BLaER1 treated with 17β-estradiol and CSF1 and Interleukin-3, amounts not matched to agents 10 nM and 100 nM (cell line): ENCODE results near the gene CACNA2D3.

Experiments used
- H3K27ac ChIP-seq, 11 experiments: shearing (Covaris generic); formaldehyde crosslinking; 2 replicates each; pipeline ENCODE4 v1.8.1; 2022
- H3K27me3 ChIP-seq, 11 experiments: shearing (Covaris generic); formaldehyde crosslinking; 2 replicates each; pipeline ENCODE4 v1.8.1; 2022
- H3K36me3 ChIP-seq, 11 experiments: shearing (Covaris generic); formaldehyde crosslinking; 2 replicates each; pipeline ENCODE4 v1.8.1; 2022
- H3K4me1 ChIP-seq, 10 experiments: shearing (Covaris generic); formaldehyde crosslinking; 2 replicates each; pipeline ENCODE4 v1.8.1; 2022
- H3K4me2 ChIP-seq, 11 experiments: shearing (Covaris generic); formaldehyde crosslinking; 2 replicates each; pipeline ENCODE4 v1.8.1; 2022
- H3K4me3 ChIP-seq, 10 experiments: shearing (Covaris generic); formaldehyde crosslinking; 2 replicates each; pipeline ENCODE4 v1.8.1; 2022
- H3K9ac ChIP-seq, 11 experiments: shearing (Covaris generic); formaldehyde crosslinking; 2 replicates each; pipeline ENCODE4 v1.8.1; 2022
- H3K9me3 ChIP-seq, 11 experiments: shearing (Covaris generic); formaldehyde crosslinking; replicated peaks in 1 of 11; 2 replicates each; pipeline ENCODE4 v1.8.1; 2022
- H4K20me1 ChIP-seq, 11 experiments: shearing (Covaris generic); formaldehyde crosslinking; 2 replicates each; pipeline ENCODE4 v1.8.1; 2022
- Cebpa-rat ChIP-seq, 11 experiments: shearing (Covaris generic); IDR thresholded peaks; 2 replicates each; pipeline ENCODE4 v1.8.1; 2022

Gene CACNA2D3

DNA sequence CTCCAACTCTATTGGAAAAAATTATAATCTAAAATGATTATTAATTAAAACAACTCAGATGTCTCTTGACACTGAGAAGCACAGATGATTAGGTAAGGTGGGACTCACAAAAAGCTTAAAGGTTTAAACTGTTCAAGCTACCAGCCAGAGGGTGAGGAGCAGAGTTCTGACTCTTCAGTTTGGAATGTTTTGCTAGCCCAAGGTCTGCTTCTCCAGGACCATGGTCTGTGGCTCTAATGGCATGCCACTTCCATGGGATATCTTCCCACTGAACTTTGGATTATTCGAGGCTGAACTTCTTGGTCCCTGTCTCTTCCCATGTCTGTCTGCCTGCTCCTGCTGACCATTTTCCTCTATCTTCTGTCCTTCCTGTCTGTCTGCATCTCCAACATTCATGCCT is 49.2 kb downstream of the CACNA2D3 start:
- no peak for TF ChIP-seq Cebpa-rat (IDR thresholded peaks at IDR 0.05)
- Histone ChIP-seq H3K4me2 (no peak overlapping the region), H3K4me1 (peaks cover 0 to 6% (median 0%) of the 10 kb centered on the region in 10 experiments; a peak in 1 of 20 replicates)

GRCh38 chr3:54171951-54172350 is 49.6 kb downstream of the CACNA2D3 start:
- no peak for TF ChIP-seq Cebpa-rat (IDR thresholded peaks at IDR 0.05)
- no peak overlapping the region for H3K4me2 ChIP-seq
- H3K9me3 ChIP-seq: no peaks in the 10 kb centered on the region
- H4K20me1 ChIP-seq: no peaks in the 10 kb centered on the region
- H3K27ac ChIP-seq: no peak overlapping the region
- no peaks in the 10 kb centered on the region for H3K36me3 ChIP-seq
- H3K4me3 ChIP-seq: no peak overlapping the region
- peaks cover 0 to 6% (median 0%) of the 10 kb centered on the region in 10 experiments; a peak in 1 of 20 replicates for H3K4me1 ChIP-seq
- H3K27me3 ChIP-seq: no peaks in the 10 kb centered on the region
- no peak overlapping the region for H3K9ac ChIP-seq

More for the DNA sequence above, 49.2 kb downstream of the CACNA2D3 start:
- Histone ChIP-seq H3K27me3 (no peaks in the 10 kb centered on the region), H3K27ac (no peak overlapping the region), H3K4me3 (no peak overlapping the region), H3K36me3 (no peaks in the 10 kb centered on the region), H4K20me1 (no peaks in the 10 kb centered on the region), H3K9me3 (no peaks in the 10 kb centered on the region), H3K9ac (no peak overlapping the region)

GRCh38 chr3:54173371-54173770 is 51.0 kb downstream of the CACNA2D3 start:
- no peak overlapping the region for H3K4me2 ChIP-seq
- no peaks in the 10 kb centered on the region for H3K27me3 ChIP-seq
- no peaks in the 10 kb centered on the region for H4K20me1 ChIP-seq
- no peaks in the 10 kb centered on the region for H3K9me3 ChIP-seq
- no peak overlapping the region for H3K27ac ChIP-seq
- H3K4me3 ChIP-seq: no peak overlapping the region
- H3K36me3 ChIP-seq: no peaks in the 10 kb centered on the region
- H3K4me1 ChIP-seq: peaks cover 0 to 6% (median 0%) of the 10 kb centered on the region in 10 experiments; a peak in 1 of 20 replicates
- H3K9ac ChIP-seq: no peak overlapping the region
- TF ChIP-seq Cebpa-rat (IDR thresholded peaks at IDR 0.05): no peak

- no peaks in the 10 kb centered on the region for H3K27me3 ChIP-seq
- H3K9me3 ChIP-seq: no peaks in the 10 kb centered on the region
- H4K20me1 ChIP-seq: no peaks in the 10 kb centered on the region; a peak in 1 of 22 replicates
- TF ChIP-seq Cebpa-rat (IDR thresholded peaks at IDR 0.05): no peak
- H3K4me2 ChIP-seq: no peak overlapping the region
- no peak overlapping the region for H3K27ac ChIP-seq
- H3K4me3 ChIP-seq: no peak overlapping the region
- no peaks in the 10 kb centered on the region for H3K4me1 ChIP-seq
- no peaks in the 10 kb centered on the region for H3K36me3 ChIP-seq
- no peak overlapping the region for H3K9ac ChIP-seq
These were observed 53.8 kb downstream of the CACNA2D3 start for GRCh38 chr3:54176106-54176505.

- Histone ChIP-seq H3K36me3 (no peaks in the 10 kb centered on the region), H3K4me1 (peaks cover 0 to 6% (median 0%) of the 10 kb centered on the region in 10 experiments; a peak in 3 of 20 replicates), H3K9ac (no peak overlapping the region), H4K20me1 (no peaks in the 10 kb centered on the region; a peak in 1 of 22 replicates), H3K27ac (no peak overlapping the region), H3K27me3 (no peaks in the 10 kb centered on the region), H3K4me3 (no peak overlapping the region), H3K9me3 (no peaks in the 10 kb centered on the region), H3K4me2 (no peak overlapping the region)
- TF ChIP-seq Cebpa-rat (IDR thresholded peaks at IDR 0.05): no peak
These were observed 55.5 kb downstream of the CACNA2D3 start for GRCh38 chr3:54177816-54178215.

- Histone ChIP-seq H3K4me2 (no peak overlapping the region), H3K4me3 (no peak overlapping the region), H3K27me3 (no peaks in the 10 kb centered on the region), H3K4me1 (peaks cover 0 to 6% (median 0%) of the 10 kb centered on the region in 10 experiments; a peak in 3 of 20 replicates), H3K36me3 (no peaks in the 10 kb centered on the region), H3K27ac (no peak overlapping the region), H3K9ac (no peak overlapping the region), H4K20me1 (no peaks in the 10 kb centered on the region; a peak in 1 of 22 replicates), H3K9me3 (no peaks in the 10 kb centered on the region)
- no peak for TF ChIP-seq Cebpa-rat (IDR thresholded peaks at IDR 0.05)
These were observed 56.0 kb downstream of the CACNA2D3 start for GRCh38 chr3:54178376-54178775.

DNA sequence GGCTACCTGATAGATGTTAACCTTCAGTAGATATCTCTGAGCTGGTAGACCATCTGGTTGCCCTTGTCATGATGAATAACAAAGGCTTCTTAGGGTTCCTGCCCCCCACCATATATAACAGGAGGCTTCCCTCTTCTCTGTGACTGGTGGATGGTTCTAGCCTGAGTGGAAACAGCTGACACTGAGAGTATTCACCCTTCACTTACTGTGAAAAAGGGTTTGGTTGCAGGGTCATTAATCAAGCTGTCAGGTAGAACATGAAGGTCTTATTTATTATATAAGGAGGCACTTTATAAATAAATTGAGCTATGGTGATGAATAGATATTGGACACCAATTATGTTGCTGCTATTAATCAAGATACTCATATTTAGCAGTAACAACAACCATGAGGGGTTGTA is 58.6 kb downstream of the CACNA2D3 start:
- no peaks in the 10 kb centered on the region for H3K27me3 ChIP-seq
- H3K27ac ChIP-seq: no peak overlapping the region
- peaks cover 0 to 6% (median 0%) of the 10 kb centered on the region in 10 experiments; a peak in 3 of 20 replicates for H3K4me1 ChIP-seq
- H3K4me3 ChIP-seq: no peak overlapping the region
- no peak overlapping the region for H3K9ac ChIP-seq
- peaks cover 0 to 2% (median 0%) of the 10 kb centered on the region in 11 experiments; a peak in 2 of 22 replicates for H4K20me1 ChIP-seq
- no peaks in the 10 kb centered on the region for H3K36me3 ChIP-seq
- no peak for TF ChIP-seq Cebpa-rat (IDR thresholded peaks at IDR 0.05)
- no peaks in the 10 kb centered on the region for H3K9me3 ChIP-seq
- H3K4me2 ChIP-seq: no peak overlapping the region

DNA sequence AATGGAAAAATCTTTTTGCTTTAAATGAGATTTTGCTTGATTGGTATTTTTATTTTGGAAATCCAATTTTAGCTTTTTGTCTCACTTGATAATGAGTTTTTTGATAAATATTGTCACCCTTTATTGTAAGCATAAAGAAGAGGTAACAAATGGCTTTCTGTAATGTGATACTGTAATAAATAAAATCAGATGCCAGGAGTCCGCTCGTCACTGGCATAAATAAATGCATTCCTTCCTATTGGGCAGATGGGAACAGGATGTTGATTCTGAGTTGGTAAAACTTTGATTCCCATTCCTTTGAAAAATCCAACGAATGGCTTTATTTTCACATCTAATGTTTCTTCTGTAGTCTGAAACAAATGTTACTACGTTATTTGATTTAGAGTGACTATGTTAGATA is 59.9 kb downstream of the CACNA2D3 start:
- no peak overlapping the region for H3K4me3 ChIP-seq
- TF ChIP-seq Cebpa-rat (IDR thresholded peaks at IDR 0.05): no peak
- H3K9me3 ChIP-seq: no peaks in the 10 kb centered on the region
- H3K36me3 ChIP-seq: no peaks in the 10 kb centered on the region
- peaks cover 0 to 7% (median 0%) of the 10 kb centered on the region in 11 experiments; a peak in 3 of 22 replicates for H4K20me1 ChIP-seq
- no peak overlapping the region for H3K27ac ChIP-seq
- no peak overlapping the region for H3K9ac ChIP-seq
- H3K27me3 ChIP-seq: no peaks in the 10 kb centered on the region
- H3K4me2 ChIP-seq: peak overlapping the region in 4 of 11 experiments; percentile 10 to 42 (median 28); a peak in 1 of 22 replicates
- peaks cover 0 to 6% (median 0%) of the 10 kb centered on the region in 10 experiments; a peak in 3 of 20 replicates for H3K4me1 ChIP-seq

GRCh38 chr3:54185740-54186139 is 63.4 kb downstream of the CACNA2D3 start:
- no peak overlapping the region for H3K4me2 ChIP-seq
- no peaks in the 10 kb centered on the region for H3K27me3 ChIP-seq
- TF ChIP-seq Cebpa-rat (IDR thresholded peaks at IDR 0.05): no peak

DNA sequence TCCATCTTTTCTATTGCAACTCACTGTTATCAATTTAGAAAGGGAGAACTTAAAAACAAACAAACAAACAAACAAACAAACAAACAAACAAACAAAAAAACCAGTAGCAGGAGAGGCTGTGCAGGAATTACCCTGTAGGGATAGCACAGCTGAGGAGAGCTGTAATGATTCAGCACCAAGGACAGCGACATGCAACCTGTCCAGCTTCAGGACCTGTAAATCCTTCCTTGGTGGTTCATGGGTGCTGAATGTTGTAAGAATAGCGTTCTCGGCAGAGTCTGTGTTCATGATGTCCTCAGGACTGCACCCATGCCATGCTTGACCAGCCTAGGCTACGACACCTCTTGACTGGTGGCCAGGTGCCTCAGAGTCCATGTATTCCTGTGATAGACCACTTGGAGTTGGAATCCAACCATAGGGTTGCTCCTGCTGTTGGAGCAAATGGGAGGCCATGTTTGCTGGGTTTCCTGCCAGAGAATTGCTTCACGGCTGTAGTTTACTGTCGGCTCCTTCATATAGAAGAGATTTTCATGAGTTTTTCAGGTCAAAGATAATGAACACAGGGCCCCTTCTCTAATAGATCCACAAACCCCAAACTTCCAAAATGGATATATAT is 65.9 kb downstream of the CACNA2D3 start:
- Histone ChIP-seq H3K27me3 (no peaks in the 10 kb centered on the region), H3K4me2 (no peak overlapping the region), H3K36me3 (no peaks in the 10 kb centered on the region), H3K27ac (no peak overlapping the region), H3K4me3 (no peak overlapping the region), H3K4me1 (no peaks in the 10 kb centered on the region), H4K20me1 (peaks cover 0 to 8% (median 0%) of the 10 kb centered on the region in 11 experiments; a peak in 3 of 22 replicates), H3K9me3 (no peaks in the 10 kb centered on the region), H3K9ac (no peak overlapping the region)
- no peak for TF ChIP-seq Cebpa-rat (IDR thresholded peaks at IDR 0.05)

More at GRCh38 chr3:54185740-54186139, 63.4 kb downstream of the CACNA2D3 start:
- Histone ChIP-seq H3K4me3 (no peak overlapping the region), H4K20me1 (peaks cover 0 to 8% (median 0%) of the 10 kb centered on the region in 11 experiments; a peak in 3 of 22 replicates), H3K4me1 (peaks cover 0 to 6% (median 0%) of the 10 kb centered on the region in 10 experiments; a peak in 3 of 20 replicates), H3K9me3 (no peaks in the 10 kb centered on the region), H3K27ac (no peak overlapping the region), H3K9ac (no peak overlapping the region), H3K36me3 (no peaks in the 10 kb centered on the region)
